22Rv1 (cell line): ENCODE measurements around the gene DEPDC1B.
"Not testable (repeated sequence)": the region's sequence is repeated elsewhere in the genome, so short reads cannot be mapped to it uniquely, and the experiment has no call there.

Experiments
- ZFX ChIP-seq: fragments of 450-650 bp; IDR thresholded peaks from 2 replicates; pipeline ENCODE4 v1.6.1; 2017; ENCODE audit warnings: antibody characterized with exemption, borderline replicate concordance
- TF ChIP-seq, protein P1 (sequence below): fragments of 450-650 bp; IDR thresholded peaks from 2 replicates; pipeline ENCODE4 v1.5.1; 2017; ENCODE audit warnings: mild to moderate bottlenecking

DNA sequence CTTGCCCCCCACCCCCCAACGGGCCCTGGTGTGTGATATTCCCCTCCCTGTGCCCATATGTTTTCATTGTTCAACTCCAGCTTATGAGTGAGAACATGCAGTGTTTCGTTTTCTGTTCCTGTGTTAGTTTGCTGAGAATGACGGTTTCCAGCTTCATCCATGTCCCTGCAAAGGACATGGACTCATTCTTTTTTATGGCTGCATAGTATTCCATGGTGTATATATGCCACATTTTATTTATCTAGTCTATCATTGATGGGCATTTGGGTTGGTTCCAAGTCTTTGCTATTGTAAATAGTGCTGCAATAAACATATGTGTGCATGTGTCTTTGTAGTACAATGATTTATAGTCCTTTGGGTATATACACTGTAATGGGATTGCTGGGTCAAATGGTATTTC lies 11.9 kb upstream of the DEPDC1B start:
- TF ChIP-seq, protein P1, sequence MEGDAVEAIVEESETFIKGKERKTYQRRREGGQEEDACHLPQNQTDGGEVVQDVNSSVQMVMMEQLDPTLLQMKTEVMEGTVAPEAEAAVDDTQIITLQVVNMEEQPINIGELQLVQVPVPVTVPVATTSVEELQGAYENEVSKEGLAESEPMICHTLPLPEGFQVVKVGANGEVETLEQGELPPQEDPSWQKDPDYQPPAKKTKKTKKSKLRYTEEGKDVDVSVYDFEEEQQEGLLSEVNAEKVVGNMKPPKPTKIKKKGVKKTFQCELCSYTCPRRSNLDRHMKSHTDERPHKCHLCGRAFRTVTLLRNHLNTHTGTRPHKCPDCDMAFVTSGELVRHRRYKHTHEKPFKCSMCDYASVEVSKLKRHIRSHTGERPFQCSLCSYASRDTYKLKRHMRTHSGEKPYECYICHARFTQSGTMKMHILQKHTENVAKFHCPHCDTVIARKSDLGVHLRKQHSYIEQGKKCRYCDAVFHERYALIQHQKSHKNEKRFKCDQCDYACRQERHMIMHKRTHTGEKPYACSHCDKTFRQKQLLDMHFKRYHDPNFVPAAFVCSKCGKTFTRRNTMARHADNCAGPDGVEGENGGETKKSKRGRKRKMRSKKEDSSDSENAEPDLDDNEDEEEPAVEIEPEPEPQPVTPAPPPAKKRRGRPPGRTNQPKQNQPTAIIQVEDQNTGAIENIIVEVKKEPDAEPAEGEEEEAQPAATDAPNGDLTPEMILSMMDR, result not testable (repeated sequence)
- TF ChIP-seq ZFX, result not testable (repeated sequence)
